ENCODE results near the gene RGSL1. TPM values are rescaled to one million over a fixed set of nuclear protein-coding genes. Genes with fewer than 3 reads are reported as not detected.

RGSL1 gene
- total and polyA plus RNA-seq, 9 of the 15 experiments (the other 6 are each of a cell fraction or from before 2014, with no cell fraction given) = 0.03 TPM; not detected in 8

DNA sequence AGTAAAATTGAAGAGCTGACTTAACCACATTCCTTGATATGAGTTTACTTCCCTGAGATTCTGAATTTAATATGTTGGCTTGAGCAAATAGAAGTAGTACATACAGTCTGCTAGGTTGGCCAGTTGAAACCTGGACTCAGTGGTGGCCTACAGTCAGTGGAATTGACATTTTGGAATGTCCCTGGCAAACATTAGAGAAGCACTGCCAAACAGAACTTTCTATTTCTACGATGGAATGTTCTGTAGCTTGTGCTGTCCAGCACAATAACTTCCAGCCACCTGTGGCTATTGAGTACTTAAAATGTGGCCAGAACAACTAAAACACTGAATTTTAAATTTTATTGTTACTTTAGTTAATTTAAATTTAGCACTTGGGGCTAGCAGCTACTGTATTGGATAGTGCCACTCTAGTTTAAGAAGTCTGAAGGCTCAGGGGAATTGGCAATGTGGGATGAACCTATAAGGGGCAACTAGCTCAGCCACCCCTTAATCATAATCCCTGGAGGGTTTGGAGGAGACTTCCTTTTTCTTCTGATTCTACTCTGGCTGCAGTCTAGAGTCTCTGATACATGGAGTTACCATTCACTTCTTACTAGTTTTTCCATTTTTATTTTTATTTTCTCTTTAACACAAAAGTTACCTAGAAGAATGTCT, 39.2 kb upstream of the RGSL1 start:
- WGBS (ENCODE audit: insufficient coverage, low coverage, missing lambda C conversion rate) = 0% methylated on average over 1 of the region's 1 CpG
- FAIRE-seq = no peak
- BruUV-seq (replicated peaks) = no TSS peak
- TF ChIP-seq, protein P1, sequence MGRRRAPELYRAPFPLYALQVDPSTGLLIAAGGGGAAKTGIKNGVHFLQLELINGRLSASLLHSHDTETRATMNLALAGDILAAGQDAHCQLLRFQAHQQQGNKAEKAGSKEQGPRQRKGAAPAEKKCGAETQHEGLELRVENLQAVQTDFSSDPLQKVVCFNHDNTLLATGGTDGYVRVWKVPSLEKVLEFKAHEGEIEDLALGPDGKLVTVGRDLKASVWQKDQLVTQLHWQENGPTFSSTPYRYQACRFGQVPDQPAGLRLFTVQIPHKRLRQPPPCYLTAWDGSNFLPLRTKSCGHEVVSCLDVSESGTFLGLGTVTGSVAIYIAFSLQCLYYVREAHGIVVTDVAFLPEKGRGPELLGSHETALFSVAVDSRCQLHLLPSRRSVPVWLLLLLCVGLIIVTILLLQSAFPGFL (CRISPR knock-in tag; IDR thresholded peaks at IDR 0.05) = no peak
- TF ChIP-seq ZNF41 (CRISPR knock-in tag; conservative IDR thresholded peaks at IDR 0.05) = no peak
- no peak for TF ChIP-seq ZNF165 (CRISPR knock-in tag; IDR thresholded peaks at IDR 0.05; ENCODE audit: borderline replicate concordance)
- TF ChIP-seq NR3C1 (CRISPR knock-in tag; IDR thresholded peaks at IDR 0.05) = no peak
- TF ChIP-seq, protein P2, sequence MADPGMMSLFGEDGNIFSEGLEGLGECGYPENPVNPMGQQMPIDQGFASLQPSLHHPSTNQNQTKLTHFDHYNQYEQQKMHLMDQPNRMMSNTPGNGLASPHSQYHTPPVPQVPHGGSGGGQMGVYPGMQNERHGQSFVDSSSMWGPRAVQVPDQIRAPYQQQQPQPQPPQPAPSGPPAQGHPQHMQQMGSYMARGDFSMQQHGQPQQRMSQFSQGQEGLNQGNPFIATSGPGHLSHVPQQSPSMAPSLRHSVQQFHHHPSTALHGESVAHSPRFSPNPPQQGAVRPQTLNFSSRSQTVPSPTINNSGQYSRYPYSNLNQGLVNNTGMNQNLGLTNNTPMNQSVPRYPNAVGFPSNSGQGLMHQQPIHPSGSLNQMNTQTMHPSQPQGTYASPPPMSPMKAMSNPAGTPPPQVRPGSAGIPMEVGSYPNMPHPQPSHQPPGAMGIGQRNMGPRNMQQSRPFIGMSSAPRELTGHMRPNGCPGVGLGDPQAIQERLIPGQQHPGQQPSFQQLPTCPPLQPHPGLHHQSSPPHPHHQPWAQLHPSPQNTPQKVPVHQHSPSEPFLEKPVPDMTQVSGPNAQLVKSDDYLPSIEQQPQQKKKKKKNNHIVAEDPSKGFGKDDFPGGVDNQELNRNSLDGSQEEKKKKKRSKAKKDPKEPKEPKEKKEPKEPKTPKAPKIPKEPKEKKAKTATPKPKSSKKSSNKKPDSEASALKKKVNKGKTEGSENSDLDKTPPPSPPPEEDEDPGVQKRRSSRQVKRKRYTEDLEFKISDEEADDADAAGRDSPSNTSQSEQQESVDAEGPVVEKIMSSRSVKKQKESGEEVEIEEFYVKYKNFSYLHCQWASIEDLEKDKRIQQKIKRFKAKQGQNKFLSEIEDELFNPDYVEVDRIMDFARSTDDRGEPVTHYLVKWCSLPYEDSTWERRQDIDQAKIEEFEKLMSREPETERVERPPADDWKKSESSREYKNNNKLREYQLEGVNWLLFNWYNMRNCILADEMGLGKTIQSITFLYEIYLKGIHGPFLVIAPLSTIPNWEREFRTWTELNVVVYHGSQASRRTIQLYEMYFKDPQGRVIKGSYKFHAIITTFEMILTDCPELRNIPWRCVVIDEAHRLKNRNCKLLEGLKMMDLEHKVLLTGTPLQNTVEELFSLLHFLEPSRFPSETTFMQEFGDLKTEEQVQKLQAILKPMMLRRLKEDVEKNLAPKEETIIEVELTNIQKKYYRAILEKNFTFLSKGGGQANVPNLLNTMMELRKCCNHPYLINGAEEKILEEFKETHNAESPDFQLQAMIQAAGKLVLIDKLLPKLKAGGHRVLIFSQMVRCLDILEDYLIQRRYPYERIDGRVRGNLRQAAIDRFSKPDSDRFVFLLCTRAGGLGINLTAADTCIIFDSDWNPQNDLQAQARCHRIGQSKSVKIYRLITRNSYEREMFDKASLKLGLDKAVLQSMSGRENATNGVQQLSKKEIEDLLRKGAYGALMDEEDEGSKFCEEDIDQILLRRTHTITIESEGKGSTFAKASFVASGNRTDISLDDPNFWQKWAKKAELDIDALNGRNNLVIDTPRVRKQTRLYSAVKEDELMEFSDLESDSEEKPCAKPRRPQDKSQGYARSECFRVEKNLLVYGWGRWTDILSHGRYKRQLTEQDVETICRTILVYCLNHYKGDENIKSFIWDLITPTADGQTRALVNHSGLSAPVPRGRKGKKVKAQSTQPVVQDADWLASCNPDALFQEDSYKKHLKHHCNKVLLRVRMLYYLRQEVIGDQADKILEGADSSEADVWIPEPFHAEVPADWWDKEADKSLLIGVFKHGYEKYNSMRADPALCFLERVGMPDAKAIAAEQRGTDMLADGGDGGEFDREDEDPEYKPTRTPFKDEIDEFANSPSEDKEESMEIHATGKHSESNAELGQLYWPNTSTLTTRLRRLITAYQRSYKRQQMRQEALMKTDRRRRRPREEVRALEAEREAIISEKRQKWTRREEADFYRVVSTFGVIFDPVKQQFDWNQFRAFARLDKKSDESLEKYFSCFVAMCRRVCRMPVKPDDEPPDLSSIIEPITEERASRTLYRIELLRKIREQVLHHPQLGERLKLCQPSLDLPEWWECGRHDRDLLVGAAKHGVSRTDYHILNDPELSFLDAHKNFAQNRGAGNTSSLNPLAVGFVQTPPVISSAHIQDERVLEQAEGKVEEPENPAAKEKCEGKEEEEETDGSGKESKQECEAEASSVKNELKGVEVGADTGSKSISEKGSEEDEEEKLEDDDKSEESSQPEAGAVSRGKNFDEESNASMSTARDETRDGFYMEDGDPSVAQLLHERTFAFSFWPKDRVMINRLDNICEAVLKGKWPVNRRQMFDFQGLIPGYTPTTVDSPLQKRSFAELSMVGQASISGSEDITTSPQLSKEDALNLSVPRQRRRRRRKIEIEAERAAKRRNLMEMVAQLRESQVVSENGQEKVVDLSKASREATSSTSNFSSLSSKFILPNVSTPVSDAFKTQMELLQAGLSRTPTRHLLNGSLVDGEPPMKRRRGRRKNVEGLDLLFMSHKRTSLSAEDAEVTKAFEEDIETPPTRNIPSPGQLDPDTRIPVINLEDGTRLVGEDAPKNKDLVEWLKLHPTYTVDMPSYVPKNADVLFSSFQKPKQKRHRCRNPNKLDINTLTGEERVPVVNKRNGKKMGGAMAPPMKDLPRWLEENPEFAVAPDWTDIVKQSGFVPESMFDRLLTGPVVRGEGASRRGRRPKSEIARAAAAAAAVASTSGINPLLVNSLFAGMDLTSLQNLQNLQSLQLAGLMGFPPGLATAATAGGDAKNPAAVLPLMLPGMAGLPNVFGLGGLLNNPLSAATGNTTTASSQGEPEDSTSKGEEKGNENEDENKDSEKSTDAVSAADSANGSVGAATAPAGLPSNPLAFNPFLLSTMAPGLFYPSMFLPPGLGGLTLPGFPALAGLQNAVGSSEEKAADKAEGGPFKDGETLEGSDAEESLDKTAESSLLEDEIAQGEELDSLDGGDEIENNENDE (IDR thresholded peaks at IDR 0.05; ENCODE audit: low read depth, low read length) = no peak

More for the DNA sequence above, 39.2 kb upstream of the RGSL1 start:
- ATAC-seq (no peak), DNase-seq (ENCODE audit: extremely low read depth in 1 of 4, low spot score in 3 of 4) (no peak)
- in situ Hi-C loops (cut with MboI) (no loop called here), intact Hi-C loops (cut with micrococcal nuclease) (no loop called here)
- POLR2A ChIA-PET = interaction anchor here (0.6 kb wide), 1 partner anchor 1202 kb away, joined by 3 read pairs; no protein-coding TSS in a partner anchor
- Histone ChIP-seq H3K27me3 (ENCODE audit: control insufficient read depth in 2 of 2, insufficient read depth in 2 of 2, low read length in 2 of 2) (peaks cover 16 to 20% of the 10 kb centered on the region in 2 experiments; a peak in 4 of 5 replicates), H4K20me1 (replicated peaks; ENCODE audit: control insufficient read depth, insufficient read depth, low read length) (no peaks in the 10 kb centered on the region), H3K27ac (ENCODE audit: extremely low read depth, low read depth, low read length) (no peak overlapping the region), H3K36me3 (ENCODE audit: control insufficient read depth, insufficient read depth, low read length) (no peaks in the 10 kb centered on the region), H3K9ac (ENCODE audit: insufficient read depth in 1 of 2, low read depth in 2 of 2, low read length in 2 of 2) (no peak overlapping the region), H3K4me3 (no peak overlapping the region), H3K4me1 (replicated peaks in 1 of 2; ENCODE audit: control insufficient read depth in 2 of 2, insufficient read depth in 2 of 2, low read length in 2 of 2) (no peaks in the 10 kb centered on the region), H3K79me2 (ENCODE audit: control insufficient read depth, insufficient read depth, low read length) (no peaks in the 10 kb centered on the region), H3K9me1 (ENCODE audit: control insufficient read depth, insufficient read depth, low read length) (no peaks in the 10 kb centered on the region), H2AFZ (ENCODE audit: low read depth, low read length) (no peak overlapping the region), H3K4me2 (ENCODE audit: insufficient read depth, low read length) (no peak overlapping the region), H3K9me3 (replicated peaks; ENCODE audit: control insufficient read depth, insufficient read depth, low read depth, low read length) (no peaks in the 10 kb centered on the region)
- CTCF ChIA-PET (ENCODE audit: low intra/inter-chr PET ratio) = no interaction called here
